ENCODE results near the gene RSPH10B.
"Not testable (repeated sequence)": the region's sequence is repeated elsewhere in the genome, so short reads cannot be mapped to it uniquely, and the experiment has no call there.

Gene RSPH10B

DNA sequence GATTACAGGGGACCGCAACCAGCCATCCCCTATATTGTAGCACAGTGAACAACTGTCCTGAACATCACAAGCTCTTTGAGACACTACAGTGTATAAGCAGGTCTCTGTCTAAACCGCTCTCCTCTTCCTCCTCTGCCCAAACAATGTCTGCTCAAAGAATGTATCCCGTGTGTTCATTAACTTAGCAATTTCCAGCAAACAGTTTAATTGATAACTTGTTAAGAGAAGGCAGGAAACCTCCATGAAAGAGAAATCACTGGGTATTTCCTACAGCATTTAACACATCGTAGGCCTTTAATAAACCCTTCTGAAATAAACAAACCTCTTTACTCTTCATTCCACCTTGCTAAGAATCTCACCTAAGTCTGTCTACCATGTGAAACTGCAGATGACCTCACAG is 36.9 kb upstream of the RSPH10B start:
- TF ChIP-seq, protein P1, sequence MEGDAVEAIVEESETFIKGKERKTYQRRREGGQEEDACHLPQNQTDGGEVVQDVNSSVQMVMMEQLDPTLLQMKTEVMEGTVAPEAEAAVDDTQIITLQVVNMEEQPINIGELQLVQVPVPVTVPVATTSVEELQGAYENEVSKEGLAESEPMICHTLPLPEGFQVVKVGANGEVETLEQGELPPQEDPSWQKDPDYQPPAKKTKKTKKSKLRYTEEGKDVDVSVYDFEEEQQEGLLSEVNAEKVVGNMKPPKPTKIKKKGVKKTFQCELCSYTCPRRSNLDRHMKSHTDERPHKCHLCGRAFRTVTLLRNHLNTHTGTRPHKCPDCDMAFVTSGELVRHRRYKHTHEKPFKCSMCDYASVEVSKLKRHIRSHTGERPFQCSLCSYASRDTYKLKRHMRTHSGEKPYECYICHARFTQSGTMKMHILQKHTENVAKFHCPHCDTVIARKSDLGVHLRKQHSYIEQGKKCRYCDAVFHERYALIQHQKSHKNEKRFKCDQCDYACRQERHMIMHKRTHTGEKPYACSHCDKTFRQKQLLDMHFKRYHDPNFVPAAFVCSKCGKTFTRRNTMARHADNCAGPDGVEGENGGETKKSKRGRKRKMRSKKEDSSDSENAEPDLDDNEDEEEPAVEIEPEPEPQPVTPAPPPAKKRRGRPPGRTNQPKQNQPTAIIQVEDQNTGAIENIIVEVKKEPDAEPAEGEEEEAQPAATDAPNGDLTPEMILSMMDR (IDR thresholded peaks at IDR 0.05; ENCODE audit: control extremely low read depth, extremely low read depth, low read depth, missing control alignments), result no peak
- POLR2A ChIA-PET, result no interaction called here
- no peak for DNase-seq (ENCODE audit: extremely low spot score)
- CTCF ChIA-PET, result interaction anchor here (1.3 to 2.8 kb wide), 3 partner anchors 10 to 315 kb away, joined by 3 to 11 read pairs (median 10); no protein-coding TSS in a partner anchor

DNA sequence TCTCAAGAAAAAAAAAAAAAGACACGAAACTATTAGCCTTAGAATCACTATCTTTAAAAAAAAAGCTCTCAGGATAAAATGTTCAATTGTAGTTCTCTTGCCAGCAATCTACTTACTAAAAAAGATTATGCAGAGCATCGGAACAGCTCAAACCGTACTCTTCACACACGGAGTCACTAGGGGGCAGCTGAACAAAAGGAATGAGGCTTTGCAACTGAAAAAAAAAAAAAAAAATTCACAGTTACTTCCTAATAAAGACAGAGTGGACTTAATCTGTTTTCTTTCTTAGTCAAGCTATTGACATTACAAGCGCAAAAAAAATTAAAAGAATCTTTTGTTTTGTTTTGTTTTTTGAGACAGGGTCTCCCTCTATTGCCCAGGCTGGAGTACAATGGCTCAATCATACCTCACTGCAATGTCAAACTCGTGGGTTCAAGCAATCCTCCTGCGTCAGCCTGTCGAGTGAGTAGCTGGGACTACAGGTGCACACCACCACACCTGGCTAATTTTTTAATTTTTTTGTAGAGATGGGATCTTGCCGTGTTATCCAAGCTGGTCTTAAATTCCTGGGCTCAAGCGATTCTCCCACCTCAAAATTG is 26.8 kb upstream of the RSPH10B start:
- DNase-seq (ENCODE audit: extremely low spot score), result peak; percentile 45
- ChIA-PET POLR2A (interaction anchor here (0.6 to 1.0 kb wide), 3 partner anchors 175 to 439 kb away, joined by 3 to 4 read pairs (median 3); no protein-coding TSS in a partner anchor), CTCF (interaction anchor here (0.6 to 3.4 kb wide), 14 partner anchors 8 to 355 kb away, joined by 3 to 23 read pairs (median 4); partner anchors contain the start of genes AIMP2 and PMS2)
- TF ChIP-seq, protein P1 (IDR thresholded peaks at IDR 0.05; ENCODE audit: control extremely low read depth, extremely low read depth, low read depth, missing control alignments), result peak; percentile 36

DNA sequence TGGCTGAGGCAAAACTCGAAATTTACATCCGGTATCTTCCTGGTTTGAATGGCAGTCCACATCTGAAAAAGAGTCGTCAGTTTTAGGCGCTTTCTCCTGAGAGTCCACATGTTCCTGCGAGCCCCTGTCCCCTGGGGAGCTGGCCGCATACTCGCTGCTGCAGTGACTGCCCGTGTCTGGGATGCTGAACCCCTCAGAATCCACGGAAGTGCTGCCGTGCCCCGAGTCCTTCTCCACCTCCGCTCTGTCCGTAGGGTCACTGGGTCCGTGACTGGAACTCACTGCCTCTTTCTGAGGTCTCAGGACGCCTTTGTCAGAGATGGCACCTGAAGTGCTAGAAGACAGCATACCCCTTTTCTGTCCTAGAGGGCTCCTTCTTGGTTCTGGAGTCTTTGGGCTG is 16.6 kb upstream of the RSPH10B start:
- POLR2A ChIA-PET; CTCF ChIA-PET; DNase-seq (ENCODE audit: extremely low spot score): not testable (repeated sequence)

DNA sequence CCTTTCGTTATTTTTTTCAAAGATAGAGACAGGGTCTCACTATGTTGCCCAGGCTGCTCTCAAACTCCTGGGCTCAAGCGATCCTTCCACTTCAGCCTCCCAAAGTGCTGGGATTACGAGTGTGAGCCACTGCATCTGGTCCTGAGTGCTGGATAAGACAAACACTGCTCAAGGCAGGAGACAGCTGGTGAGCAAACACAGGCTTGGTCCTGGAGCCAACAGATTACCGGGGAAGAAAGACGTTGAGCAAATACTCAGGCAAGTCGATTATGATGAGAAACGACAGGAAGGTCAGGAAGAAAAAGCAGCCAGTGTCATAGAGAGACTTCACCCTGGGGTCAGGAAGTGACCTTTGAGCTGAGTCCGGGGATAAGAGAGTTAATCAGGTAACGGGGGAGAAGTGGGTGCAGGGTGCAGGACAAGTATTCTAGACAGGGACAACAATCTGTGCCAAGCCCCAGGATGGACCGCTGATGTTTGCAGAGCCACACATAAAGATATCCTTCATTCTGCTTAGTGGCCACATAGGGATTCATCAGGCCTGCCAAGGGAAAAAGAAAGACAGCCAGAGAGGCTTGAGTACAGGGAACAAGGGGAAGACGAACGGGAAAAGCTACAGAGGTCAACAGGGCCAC is 9.3 kb upstream of the RSPH10B start:
- DNase-seq (ENCODE audit: extremely low spot score); CTCF ChIA-PET: not testable (repeated sequence)
- POLR2A ChIA-PET, result interaction anchor here (0.6 kb wide), 1 partner anchor 214 kb away, joined by 3 read pairs; no protein-coding TSS in a partner anchor

DNA sequence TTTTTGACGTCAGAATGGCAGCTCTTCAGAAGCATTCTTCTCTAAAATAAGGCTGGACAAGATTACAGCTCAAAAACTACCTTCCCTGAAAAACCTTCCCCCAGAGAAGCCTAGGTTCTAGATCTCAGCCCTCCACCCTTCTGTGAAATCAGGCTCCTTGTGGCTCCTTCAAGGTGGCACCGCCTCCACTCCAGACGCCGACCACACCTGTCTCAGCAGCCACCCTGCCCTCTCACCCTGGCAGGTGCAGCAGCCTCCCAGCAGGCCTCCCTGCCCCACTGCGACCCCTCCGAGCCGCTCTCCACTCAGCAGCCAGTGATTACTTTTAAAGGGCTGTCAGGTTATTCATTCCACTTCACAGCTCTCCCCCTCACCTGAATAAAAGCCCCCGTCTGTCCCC is 3.1 kb upstream of the RSPH10B start:
- POLR2A ChIA-PET; DNase-seq (ENCODE audit: extremely low spot score); CTCF ChIA-PET: not testable (repeated sequence)

DNA sequence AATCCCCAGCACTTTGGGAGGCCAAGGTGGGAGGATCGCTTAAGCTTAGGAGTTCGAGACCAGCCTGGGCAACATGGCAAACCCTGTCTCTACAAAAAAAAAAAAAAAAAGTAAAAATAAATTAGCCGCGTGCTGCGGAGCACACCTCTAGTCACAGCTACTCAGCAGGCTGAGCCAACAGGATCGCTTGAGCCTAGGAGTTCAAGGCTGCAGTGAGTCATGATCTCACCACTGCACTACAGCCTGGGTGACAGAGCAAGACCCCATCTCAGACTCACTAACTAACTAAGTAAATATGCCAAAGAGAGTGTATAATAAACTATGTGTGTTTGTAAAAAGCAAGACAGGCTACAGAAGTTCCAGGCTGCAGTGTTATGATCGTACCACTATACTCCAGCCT is 6.7 kb downstream of the RSPH10B start:
- POLR2A ChIA-PET; CTCF ChIA-PET; DNase-seq (ENCODE audit: extremely low spot score): not testable (repeated sequence)

DNA sequence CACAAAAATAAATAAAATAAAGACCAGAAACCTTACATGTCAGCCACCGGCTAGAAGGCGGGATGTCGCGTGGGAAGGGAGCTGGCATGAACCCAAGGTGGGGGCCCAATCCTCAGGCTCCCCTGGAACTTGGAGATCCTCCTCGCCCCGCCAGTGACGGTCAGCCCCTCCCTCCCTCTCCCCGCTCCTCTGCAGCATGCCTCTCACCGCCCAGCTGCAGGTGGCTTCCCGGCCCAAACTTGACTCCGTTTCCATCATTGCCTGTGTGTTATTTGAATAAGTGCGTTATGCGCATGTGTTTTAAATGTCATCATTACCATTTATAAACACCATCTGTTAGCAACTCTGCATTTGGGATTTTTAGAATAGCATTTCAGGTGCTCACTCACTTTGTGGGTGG is 7.3 kb downstream of the RSPH10B start:
- CTCF ChIA-PET; POLR2A ChIA-PET; DNase-seq (ENCODE audit: extremely low spot score): not testable (repeated sequence)

DNA sequence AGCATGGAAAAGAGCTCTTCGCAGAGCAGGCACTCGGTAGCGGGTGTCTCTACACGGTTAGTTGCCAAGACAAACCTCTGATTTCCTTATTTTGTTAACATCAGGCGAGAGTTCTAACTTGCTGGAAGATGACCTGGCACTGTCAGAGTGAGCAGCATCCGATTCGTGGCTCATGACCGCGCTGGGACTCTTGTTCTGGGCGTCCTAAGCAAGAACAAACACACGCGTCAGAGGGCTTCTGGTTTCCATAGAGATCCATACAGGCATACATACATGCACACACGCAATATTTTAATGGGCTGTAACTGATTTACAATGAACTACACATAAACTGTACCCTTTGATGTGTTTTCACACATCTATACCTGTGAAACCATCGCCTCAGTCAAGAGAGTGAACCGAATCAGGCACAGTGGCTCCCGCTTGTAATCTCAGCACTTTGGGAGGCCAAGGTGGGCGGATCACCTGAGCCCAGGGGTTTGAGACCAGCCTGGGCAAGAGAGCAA is 35.5 kb downstream of the RSPH10B start:
- CTCF ChIA-PET; POLR2A ChIA-PET; DNase-seq (ENCODE audit: extremely low spot score): not testable (repeated sequence)

DNA sequence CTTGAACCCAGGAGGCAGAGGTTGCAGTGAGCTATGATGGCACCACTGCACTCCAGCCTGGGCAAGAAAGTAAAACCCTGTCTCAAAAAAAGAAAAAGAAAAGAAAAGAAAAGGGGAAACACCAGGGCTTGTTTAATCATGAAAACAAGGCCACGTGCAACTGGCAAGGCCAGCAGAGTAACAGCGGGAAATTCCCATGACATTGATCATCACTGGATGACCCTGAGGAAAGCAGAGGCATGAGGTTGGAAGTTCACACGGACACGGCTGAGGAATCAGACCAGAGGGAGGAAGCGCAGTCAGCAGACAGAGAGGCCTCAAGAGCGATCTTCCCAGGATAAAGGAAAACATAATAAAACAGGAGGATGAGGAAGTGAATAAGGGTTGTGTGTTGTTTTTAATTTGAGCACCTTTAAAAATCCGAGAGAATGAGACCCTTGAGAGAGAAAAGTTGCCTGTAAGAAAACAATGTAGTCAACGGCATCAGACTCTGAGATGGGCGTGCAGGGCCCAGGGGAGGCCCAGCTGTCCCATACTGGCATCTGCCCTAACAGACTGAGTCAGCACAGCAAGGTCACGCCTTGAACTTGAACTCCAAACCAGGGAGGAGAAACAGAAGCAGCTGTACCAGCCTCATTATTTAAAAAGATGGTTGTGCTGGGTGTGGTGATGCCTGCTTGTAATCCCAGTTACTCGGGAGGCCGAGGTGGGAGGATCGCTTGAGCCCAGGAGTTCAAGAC is 38.4 kb downstream of the RSPH10B start:
- CTCF ChIA-PET; DNase-seq (ENCODE audit: extremely low spot score); POLR2A ChIA-PET: not testable (repeated sequence)

DNA sequence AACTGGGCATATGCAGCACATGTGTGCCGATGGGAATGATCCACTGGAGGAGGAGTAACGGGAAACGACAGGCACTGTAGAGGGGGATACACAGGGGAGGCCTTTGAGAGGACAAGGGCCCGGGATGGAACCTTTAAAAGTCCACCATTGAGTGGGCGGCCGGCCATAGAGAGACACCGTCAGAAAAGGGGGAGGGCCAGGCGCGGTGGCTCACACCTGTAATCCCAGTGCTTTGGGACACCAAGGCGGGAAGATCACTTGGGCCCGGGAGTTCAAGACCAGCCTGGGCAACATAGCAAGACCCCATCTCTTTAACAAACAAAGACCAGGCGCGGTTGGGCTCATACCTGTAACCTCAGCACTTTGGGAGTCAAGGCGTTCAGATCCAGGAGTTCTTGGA is 39.2 kb downstream of the RSPH10B start:
- CTCF ChIA-PET; POLR2A ChIA-PET; DNase-seq (ENCODE audit: extremely low spot score): not testable (repeated sequence)

DNA sequence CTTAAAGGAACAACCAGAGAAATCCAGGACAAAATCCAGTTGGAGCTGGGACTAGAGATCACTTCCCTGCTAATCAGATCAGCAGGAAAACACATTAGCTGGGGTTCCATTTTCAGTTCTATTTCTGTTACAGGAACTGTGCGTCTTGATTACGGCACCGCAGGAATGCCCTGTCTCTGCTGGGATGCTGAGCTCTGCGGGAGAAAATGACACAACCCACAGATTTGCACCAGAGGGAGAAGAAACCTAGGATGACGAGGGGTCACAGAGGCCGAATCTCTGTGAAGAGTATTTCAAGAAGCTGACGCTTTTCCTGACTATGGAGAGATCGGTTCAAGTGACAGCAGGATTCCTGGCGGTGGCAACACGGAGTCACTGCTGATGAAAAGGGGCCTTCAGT is 40.2 kb downstream of the RSPH10B start:
- DNase-seq (ENCODE audit: extremely low spot score); POLR2A ChIA-PET; CTCF ChIA-PET: not testable (repeated sequence)

DNA sequence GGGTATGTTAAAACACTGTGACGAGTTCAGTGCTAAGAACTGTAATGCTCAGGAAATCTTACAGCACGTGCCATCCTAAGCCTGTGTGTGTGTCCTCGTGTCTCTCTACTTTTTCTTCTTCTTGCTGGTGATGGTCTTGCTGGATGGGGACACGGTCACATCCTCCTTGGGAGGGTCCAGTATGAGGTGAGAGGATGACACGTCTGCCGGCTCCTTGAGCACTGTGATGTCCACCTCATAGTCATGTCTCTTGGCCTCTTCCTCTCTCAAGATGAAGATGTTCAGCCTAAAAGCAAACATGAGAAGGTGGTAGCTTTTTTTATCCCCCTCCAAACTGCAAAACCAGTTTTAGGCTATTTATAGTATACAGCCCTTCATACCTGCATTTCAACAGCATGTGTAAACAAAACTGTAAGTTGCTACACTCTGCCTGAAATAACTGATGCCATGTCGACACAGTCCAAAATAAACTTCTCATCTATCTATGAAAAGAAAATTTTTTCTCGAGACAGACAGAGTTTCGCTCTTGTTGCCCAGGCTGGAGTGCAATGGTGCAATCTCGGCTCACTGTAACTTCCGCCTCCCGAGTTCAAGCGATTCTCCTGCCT is 44.1 kb downstream of the RSPH10B start:
- POLR2A ChIA-PET; DNase-seq (ENCODE audit: extremely low spot score); CTCF ChIA-PET: not testable (repeated sequence)

DNA sequence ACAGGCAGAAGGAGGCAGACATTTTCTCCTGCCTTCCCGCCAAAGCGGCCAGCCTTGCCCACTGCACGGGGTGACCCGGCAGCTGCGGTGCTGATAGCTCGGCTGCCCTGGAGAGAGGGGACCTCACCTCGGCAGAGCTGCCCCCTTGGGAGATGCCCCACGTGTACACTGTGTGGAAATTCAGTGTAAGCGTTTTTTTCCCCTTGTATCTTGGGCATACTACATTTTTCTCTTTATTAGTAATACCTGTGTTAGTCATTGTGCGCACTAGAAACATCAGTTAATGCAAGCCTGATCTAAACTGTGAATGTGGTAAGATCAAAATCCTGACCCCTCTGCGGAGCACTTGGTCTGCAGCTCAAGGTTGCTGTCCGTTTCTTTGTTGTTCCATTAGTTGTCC is 45.9 kb downstream of the RSPH10B start:
- CTCF ChIA-PET; POLR2A ChIA-PET; DNase-seq (ENCODE audit: extremely low spot score): not testable (repeated sequence)

DNA sequence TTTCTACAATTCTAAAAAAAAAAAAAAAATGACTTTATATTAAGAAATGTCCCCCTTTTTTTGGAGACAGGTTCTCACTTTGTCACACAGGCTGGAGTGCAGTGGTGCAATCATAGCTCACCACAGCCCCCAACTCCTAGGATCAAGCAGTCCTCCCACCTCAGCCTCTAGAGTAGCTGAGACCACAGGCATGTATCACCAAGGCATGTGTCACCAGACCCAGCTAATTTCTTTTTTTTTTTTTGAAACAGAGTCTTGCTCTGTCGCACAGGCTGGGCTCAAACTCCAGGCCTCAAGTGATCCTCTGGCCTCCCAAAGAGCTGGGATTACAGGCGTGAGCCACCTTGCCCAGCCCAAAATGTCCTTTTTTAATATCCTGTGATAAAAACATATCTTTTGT is 46.3 kb downstream of the RSPH10B start:
- CTCF ChIA-PET; DNase-seq (ENCODE audit: extremely low spot score); POLR2A ChIA-PET: not testable (repeated sequence)

DNA sequence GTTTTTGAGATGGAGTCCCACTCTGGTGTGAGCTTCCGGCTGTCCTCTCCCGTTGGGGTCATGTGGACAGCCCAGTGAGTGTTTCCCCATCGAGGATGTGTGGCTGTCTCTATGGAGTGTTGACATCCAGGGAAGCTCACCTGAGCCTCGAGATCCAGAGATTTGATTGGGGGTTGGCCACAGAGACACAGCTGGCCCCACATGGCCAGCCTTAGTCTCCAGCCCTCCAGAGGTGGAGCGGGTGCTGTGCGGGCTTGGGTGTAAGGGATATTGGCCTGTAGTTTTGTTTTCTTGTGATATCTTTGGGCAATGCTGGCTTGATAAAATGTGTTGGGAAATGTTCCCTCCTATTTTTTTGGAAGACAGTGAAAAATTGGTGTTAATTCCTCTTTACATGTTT is 54.0 kb downstream of the RSPH10B start:
- CTCF ChIA-PET; DNase-seq (ENCODE audit: extremely low spot score); POLR2A ChIA-PET: not testable (repeated sequence)

DNA sequence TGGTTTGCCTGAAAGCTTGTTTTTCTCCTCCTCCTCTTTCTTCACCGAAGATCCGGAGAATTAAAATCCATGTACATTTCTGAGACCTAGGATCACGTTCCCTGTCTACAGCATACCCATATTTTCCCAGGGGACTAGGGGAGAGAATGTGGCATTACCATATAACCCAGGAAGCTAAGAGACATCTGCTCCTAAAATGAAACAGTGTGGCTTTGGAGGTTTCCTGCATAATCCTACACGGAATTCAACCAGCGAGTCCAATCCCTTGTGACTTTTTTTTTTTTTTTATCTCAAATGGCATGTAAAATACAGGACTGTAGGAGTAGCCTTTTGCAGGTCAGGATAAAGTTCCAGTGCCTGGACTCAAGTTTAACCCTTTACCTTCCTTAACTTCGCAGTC is 61.7 kb downstream of the RSPH10B start:
- DNase-seq (ENCODE audit: extremely low spot score); POLR2A ChIA-PET; CTCF ChIA-PET: not testable (repeated sequence)

Measured in GM10248 (cell line).